ENCODE data around the gene ZBTB49. TPM values are rescaled to one million over a fixed set of nuclear protein-coding genes. Genes with fewer than 3 reads are reported as not detected.

ZBTB49 gene
- total and polyA plus RNA-seq, 2 donors (not counting 3 experiments of a cell fraction or from before 2014, with no cell fraction given) = 3.8 to 5.8 TPM

DNA sequence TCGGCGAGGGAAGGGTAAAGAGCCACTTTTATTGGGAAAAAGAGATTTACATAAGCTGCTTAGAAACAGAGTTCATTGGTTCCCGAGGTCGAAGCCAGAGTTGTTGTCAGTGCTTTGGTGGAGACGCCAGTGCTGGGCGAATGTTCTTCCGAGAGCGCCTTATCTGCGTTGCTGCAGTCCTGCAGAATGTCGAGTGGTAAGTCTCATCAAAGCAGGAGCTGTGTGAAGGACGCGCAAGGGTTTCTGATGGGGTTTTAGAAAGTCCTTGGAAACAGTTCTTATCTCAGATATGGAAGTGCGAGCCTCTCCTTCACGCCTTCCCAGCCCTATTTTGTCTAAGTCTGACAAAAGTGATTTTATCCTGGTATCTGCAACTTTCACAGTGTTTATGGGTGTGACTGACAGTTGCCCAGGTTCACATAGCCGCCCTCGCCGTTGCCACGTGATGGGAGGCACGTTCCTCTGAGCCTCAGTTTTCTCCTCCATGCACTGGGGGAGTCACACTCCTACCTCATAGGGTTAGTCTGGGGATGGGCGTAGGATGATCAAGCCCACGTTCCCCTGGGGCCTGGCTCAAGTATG, 49.5 kb downstream of the ZBTB49 start:
- POLR2A ChIA-PET = no interaction called here
- TF ChIP-seq EZH2 (IDR thresholded peaks at IDR 0.05; ENCODE audit: borderline replicate concordance, low read depth, low read length, severe bottlenecking) = no peak
- TF ChIP-seq FOS (IDR thresholded peaks at IDR 0.05; ENCODE audit: borderline replicate concordance, insufficient read depth, low read length) = no peak
- TF ChIP-seq, protein P1, sequence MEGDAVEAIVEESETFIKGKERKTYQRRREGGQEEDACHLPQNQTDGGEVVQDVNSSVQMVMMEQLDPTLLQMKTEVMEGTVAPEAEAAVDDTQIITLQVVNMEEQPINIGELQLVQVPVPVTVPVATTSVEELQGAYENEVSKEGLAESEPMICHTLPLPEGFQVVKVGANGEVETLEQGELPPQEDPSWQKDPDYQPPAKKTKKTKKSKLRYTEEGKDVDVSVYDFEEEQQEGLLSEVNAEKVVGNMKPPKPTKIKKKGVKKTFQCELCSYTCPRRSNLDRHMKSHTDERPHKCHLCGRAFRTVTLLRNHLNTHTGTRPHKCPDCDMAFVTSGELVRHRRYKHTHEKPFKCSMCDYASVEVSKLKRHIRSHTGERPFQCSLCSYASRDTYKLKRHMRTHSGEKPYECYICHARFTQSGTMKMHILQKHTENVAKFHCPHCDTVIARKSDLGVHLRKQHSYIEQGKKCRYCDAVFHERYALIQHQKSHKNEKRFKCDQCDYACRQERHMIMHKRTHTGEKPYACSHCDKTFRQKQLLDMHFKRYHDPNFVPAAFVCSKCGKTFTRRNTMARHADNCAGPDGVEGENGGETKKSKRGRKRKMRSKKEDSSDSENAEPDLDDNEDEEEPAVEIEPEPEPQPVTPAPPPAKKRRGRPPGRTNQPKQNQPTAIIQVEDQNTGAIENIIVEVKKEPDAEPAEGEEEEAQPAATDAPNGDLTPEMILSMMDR (IDR thresholded peaks at IDR 0.05; ENCODE audit: extremely low read depth in 1 of 2, insufficient read depth in 1 of 2, low read depth in 1 of 2, low read length in 2 of 2) = no peak
- Histone ChIP-seq H3K4me2 (ENCODE audit: insufficient read depth, low read length) (no peak overlapping the region), H3K27ac (ENCODE audit: insufficient read depth, low read depth, low read length) (no peak overlapping the region), H3K4me1 (ENCODE audit: control insufficient read depth, extremely low read depth, insufficient read depth, low read length) (no peaks in the 10 kb centered on the region), H3K36me3 (ENCODE audit: control insufficient read depth in 2 of 2, extremely low read depth in 1 of 2, insufficient read depth in 2 of 2, low read length in 2 of 2) (no peaks in the 10 kb centered on the region), H3K4me3 (replicated peaks in 1 of 3; ENCODE audit: insufficient read depth in 1 of 3, low read depth in 1 of 3, low read length in 3 of 3) (no peak overlapping the region), H3K9me1 (replicated peaks; ENCODE audit: control insufficient read depth, extremely low read depth, insufficient read depth, low read length) (no peaks in the 10 kb centered on the region), H3K27me3 (ENCODE audit: control insufficient read depth in 2 of 2, insufficient read depth in 2 of 2, low read length in 2 of 2) (peaks cover 0 to 3% of the 10 kb centered on the region in 2 experiments), H3K9me3 (replicated peaks; ENCODE audit: control insufficient read depth, insufficient read depth, low read length) (no peaks in the 10 kb centered on the region), H4K20me1 (replicated peaks; ENCODE audit: control insufficient read depth, extremely low read depth, insufficient read depth, low read length) (no peaks in the 10 kb centered on the region), H3K9ac (replicated peaks; ENCODE audit: extremely low read depth, insufficient read depth, low read length) (no peak overlapping the region), H3K79me2 (ENCODE audit: control insufficient read depth, insufficient read depth, low read length) (no peaks in the 10 kb centered on the region), H2AFZ (ENCODE audit: low read depth, low read length) (no peak overlapping the region)
- BruUV-seq (replicated peaks) = no TSS peak
- FAIRE-seq (no peak), DNase-seq (ENCODE audit: low read depth, low spot score) (no peak)
- dilution Hi-C loops (cut with MboI; ENCODE audit: extremely low pct_ligation_motif_present, low sequenced_read_pairs) = no loop called here
- CTCF ChIA-PET = interaction anchor here (1.4 kb wide), 1 partner anchor 88 kb away, joined by 3 read pairs; no protein-coding TSS in a partner anchor
- intact Hi-C loops (cut with micrococcal nuclease) = no loop called here

DNA sequence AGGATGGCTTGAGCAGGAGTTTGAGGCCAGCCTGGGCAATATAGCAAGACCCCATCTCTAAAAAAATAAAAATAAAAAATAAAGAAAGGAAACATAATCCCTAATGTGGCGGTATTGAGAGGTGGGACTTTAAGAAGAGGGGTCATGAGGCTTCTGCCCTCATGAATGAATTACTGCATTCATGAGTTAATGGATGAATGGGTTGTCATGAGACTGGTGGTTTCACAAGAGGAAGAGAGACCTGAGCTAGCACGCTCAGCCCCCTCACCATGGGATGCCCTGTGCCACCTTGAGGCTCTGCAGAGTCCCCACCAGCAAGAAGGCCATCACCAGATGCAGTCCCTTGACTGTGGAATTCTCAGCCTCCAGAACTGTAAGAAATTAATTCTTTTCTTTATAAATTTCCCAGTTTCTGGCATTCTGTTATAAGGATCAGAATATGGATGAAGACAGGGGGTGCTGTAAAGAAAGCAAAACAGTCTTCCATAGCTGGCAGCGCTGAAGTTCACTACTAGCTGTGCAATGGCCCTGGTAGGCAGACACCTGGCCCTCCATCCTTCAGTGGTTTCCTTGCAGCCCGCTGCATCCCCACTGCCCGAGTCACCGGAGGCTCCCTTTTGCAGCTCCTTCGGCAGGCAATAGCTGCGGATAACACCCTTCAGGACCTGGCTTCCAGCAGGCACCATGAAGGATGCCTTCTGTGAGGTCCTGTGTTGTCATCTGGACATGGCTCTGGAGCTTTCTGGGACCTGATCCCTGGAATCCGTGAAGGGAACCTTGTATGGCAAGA, 52.0 kb downstream of the ZBTB49 start:
- Histone ChIP-seq H3K4me1 (ENCODE audit: control insufficient read depth, extremely low read depth, insufficient read depth, low read length) (no peaks in the 10 kb centered on the region), H3K9ac (replicated peaks; ENCODE audit: extremely low read depth, insufficient read depth, low read length) (no peak overlapping the region), H3K4me2 (ENCODE audit: insufficient read depth, low read length) (no peak overlapping the region), H3K27me3 (ENCODE audit: control insufficient read depth in 2 of 2, insufficient read depth in 2 of 2, low read length in 2 of 2) (peaks cover 0 to 3% of the 10 kb centered on the region in 2 experiments), H3K9me1 (replicated peaks; ENCODE audit: control insufficient read depth, extremely low read depth, insufficient read depth, low read length) (no peaks in the 10 kb centered on the region), H3K9me3 (replicated peaks; ENCODE audit: control insufficient read depth, insufficient read depth, low read length) (no peaks in the 10 kb centered on the region), H3K4me3 (replicated peaks in 1 of 3; ENCODE audit: insufficient read depth in 1 of 3, low read depth in 1 of 3, low read length in 3 of 3) (no peak overlapping the region), H3K36me3 (ENCODE audit: control insufficient read depth in 2 of 2, extremely low read depth in 1 of 2, insufficient read depth in 2 of 2, low read length in 2 of 2) (no peaks in the 10 kb centered on the region), H4K20me1 (replicated peaks; ENCODE audit: control insufficient read depth, extremely low read depth, insufficient read depth, low read length) (no peaks in the 10 kb centered on the region), H2AFZ (ENCODE audit: low read depth, low read length) (no peak overlapping the region), H3K79me2 (ENCODE audit: control insufficient read depth, insufficient read depth, low read length) (no peaks in the 10 kb centered on the region), H3K27ac (ENCODE audit: insufficient read depth, low read depth, low read length) (no peak overlapping the region)
- DNase-seq (ENCODE audit: low read depth, low spot score) (no peak), FAIRE-seq (no peak)
- BruUV-seq (replicated peaks) = no TSS peak
- intact Hi-C loops (cut with micrococcal nuclease) = no loop called here
- POLR2A ChIA-PET = no interaction called here
- TF ChIP-seq, protein P1 (IDR thresholded peaks at IDR 0.05; ENCODE audit: extremely low read depth in 1 of 2, insufficient read depth in 1 of 2, low read depth in 1 of 2, low read length in 2 of 2) = no peak
- TF ChIP-seq JUN (IDR thresholded peaks at IDR 0.05; ENCODE audit: borderline replicate concordance, insufficient read depth, insufficient read length, low read depth) = no peak
- TF ChIP-seq POLR2A (IDR thresholded peaks at IDR 0.05; ENCODE audit: low read depth, low read length) = no peak
- TF ChIP-seq FOS (IDR thresholded peaks at IDR 0.05; ENCODE audit: borderline replicate concordance, insufficient read depth, low read length) = no peak
- no peak for TF ChIP-seq EZH2 (IDR thresholded peaks at IDR 0.05; ENCODE audit: borderline replicate concordance, low read depth, low read length, severe bottlenecking)
- no peak for TF ChIP-seq MYC (IDR thresholded peaks at IDR 0.05; ENCODE audit: low read depth, low read length)
- TF ChIP-seq, protein P2, sequence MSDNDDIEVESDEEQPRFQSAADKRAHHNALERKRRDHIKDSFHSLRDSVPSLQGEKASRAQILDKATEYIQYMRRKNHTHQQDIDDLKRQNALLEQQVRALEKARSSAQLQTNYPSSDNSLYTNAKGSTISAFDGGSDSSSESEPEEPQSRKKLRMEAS (IDR thresholded peaks at IDR 0.05; ENCODE audit: insufficient read depth, insufficient read length) = no peak
- no peak for TF ChIP-seq POLR2AphosphoS5 (IDR thresholded peaks at IDR 0.05; ENCODE audit: insufficient read depth, low read depth, low read length)
- no peak for TF ChIP-seq GATA2 (IDR thresholded peaks at IDR 0.05; ENCODE audit: insufficient read depth, insufficient read length, low read depth, low read length)
- CTCF ChIA-PET = no interaction called here
- dilution Hi-C loops (cut with MboI; ENCODE audit: extremely low pct_ligation_motif_present, low sequenced_read_pairs) = no loop called here

Data from endothelial cell of umbilical vein (primary cell).